Lower leg skin (tissue), 3 donors: ENCODE measurements around the gene FOLR3.

Experiments
- CTCF ChIP-seq, 3 donors: fragments of 450-650 bp; IDR thresholded peaks; one replicate each; pipeline ENCODE4 v1.5.1; 2016; ENCODE audit warnings: antibody characterized with exemption in 3 of 3, mild to moderate bottlenecking in 3 of 3, moderate library complexity in 2 of 3
- POLR2A ChIP-seq, 2 donors: fragments of 450-650 bp; IDR thresholded peaks; one replicate each; pipeline ENCODE4 v1.6.1; 2016 to 2017; ENCODE audit warnings: antibody characterized with exemption in 2 of 2, mild to moderate bottlenecking in 1 of 2, moderate library complexity in 1 of 2

- no peak for TF ChIP-seq CTCF (IDR thresholded peaks at IDR 0.05)
- no peak for TF ChIP-seq POLR2A (IDR thresholded peaks at IDR 0.05)
These were observed 15.4 kb downstream of the FOLR3 start for GRCh38 chr11:72150882-72151281.
